ENCODE measurements around the gene ATG12.

Gene ATG12

DNA sequence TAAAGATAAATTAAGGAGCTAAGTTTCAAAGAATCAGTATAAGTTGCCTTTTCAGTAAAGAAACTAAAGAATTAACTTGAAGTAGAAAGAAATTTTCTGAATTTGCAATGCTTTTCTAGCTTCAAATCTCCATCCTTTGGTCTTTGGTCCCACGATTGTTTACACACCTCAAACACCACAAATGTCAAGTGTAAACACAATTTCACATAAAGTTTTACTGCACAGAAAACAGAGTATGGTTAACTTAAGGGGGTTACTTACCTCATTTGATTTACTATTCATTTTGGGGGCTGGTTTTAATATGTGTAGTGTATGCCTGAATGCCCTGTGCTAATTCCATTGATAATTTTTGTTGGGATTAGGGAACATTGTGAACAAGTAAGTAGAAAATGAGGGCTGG is 29.0 kb downstream of the ATG12 start:
- Histone ChIP-seq H4K20me1 (ENCODE audit: insufficient read depth, low read length) (no peaks in the 10 kb centered on the region), H3K4me3 (ENCODE audit: low read depth, low read length, poor library complexity, severe bottlenecking) (no peak overlapping the region), H3K79me2 (ENCODE audit: insufficient read depth, low read length) (no peaks in the 10 kb centered on the region), H3F3A (ENCODE audit: insufficient read depth, low read length) (no peaks in the 10 kb centered on the region), H2AFZ (ENCODE audit: low read length) (no peak overlapping the region), H3K4me1 (ENCODE audit: insufficient read depth, low read length, severe bottlenecking) (no peaks in the 10 kb centered on the region), H3K9ac (ENCODE audit: low read length) (no peak overlapping the region), H3K27ac (ENCODE audit: low read depth, low read length, poor library complexity, severe bottlenecking) (no peak overlapping the region), H3K9me3 (ENCODE audit: low read length) (no peaks in the 10 kb centered on the region), H3K9me2 (ENCODE audit: low read depth, low read length) (no peaks in the 10 kb centered on the region), H3K27me3 (ENCODE audit: insufficient read depth, low read length) (no peaks in the 10 kb centered on the region), H3K4me2 (ENCODE audit: low read length) (no peak overlapping the region), H3K36me3 (ENCODE audit: insufficient read depth, low read length) (no peaks in the 10 kb centered on the region)
- TF ChIP-seq, protein P1, sequence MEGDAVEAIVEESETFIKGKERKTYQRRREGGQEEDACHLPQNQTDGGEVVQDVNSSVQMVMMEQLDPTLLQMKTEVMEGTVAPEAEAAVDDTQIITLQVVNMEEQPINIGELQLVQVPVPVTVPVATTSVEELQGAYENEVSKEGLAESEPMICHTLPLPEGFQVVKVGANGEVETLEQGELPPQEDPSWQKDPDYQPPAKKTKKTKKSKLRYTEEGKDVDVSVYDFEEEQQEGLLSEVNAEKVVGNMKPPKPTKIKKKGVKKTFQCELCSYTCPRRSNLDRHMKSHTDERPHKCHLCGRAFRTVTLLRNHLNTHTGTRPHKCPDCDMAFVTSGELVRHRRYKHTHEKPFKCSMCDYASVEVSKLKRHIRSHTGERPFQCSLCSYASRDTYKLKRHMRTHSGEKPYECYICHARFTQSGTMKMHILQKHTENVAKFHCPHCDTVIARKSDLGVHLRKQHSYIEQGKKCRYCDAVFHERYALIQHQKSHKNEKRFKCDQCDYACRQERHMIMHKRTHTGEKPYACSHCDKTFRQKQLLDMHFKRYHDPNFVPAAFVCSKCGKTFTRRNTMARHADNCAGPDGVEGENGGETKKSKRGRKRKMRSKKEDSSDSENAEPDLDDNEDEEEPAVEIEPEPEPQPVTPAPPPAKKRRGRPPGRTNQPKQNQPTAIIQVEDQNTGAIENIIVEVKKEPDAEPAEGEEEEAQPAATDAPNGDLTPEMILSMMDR (IDR thresholded peaks at IDR 0.05; ENCODE audit: low read length): no peak
- TF ChIP-seq EZH2 (IDR thresholded peaks at IDR 0.05; ENCODE audit: borderline replicate concordance, low read length): no peak

DNA sequence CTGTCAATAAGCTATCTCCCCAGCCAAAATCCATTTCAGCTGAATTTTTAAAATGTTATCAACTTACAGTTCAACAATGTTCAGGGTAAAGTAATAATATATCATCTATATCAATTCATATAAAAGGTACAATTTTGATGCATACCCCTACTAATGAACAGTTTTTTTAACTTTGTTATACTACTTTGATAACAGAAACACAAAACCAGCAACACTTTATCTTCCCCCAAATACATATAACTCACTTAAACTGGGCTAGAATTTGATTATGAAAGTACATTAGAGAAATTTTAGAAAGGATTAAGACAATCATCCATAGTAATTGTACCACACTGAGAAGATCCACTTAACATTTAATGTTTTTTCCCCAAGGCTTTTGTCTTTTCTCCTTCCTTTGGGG is 30.0 kb downstream of the ATG12 start:
- Histone ChIP-seq H3K79me2 (ENCODE audit: insufficient read depth, low read length) (no peaks in the 10 kb centered on the region), H3K36me3 (ENCODE audit: insufficient read depth, low read length) (no peaks in the 10 kb centered on the region), H3K4me1 (ENCODE audit: insufficient read depth, low read length, severe bottlenecking) (no peaks in the 10 kb centered on the region), H3K4me3 (ENCODE audit: low read depth, low read length, poor library complexity, severe bottlenecking) (no peak overlapping the region), H3K27me3 (ENCODE audit: insufficient read depth, low read length) (no peaks in the 10 kb centered on the region), H2AFZ (ENCODE audit: low read length) (no peak overlapping the region), H3F3A (ENCODE audit: insufficient read depth, low read length) (no peaks in the 10 kb centered on the region), H3K27ac (ENCODE audit: low read depth, low read length, poor library complexity, severe bottlenecking) (no peak overlapping the region), H3K9ac (ENCODE audit: low read length) (no peak overlapping the region), H3K9me3 (ENCODE audit: low read length) (no peaks in the 10 kb centered on the region), H4K20me1 (ENCODE audit: insufficient read depth, low read length) (no peaks in the 10 kb centered on the region), H3K4me2 (ENCODE audit: low read length) (no peak overlapping the region), H3K9me2 (ENCODE audit: low read depth, low read length) (no peaks in the 10 kb centered on the region)
- TF ChIP-seq EZH2 (IDR thresholded peaks at IDR 0.05; ENCODE audit: borderline replicate concordance, low read length): no peak
- TF ChIP-seq, protein P1 (IDR thresholded peaks at IDR 0.05; ENCODE audit: low read length): no peak

DNA sequence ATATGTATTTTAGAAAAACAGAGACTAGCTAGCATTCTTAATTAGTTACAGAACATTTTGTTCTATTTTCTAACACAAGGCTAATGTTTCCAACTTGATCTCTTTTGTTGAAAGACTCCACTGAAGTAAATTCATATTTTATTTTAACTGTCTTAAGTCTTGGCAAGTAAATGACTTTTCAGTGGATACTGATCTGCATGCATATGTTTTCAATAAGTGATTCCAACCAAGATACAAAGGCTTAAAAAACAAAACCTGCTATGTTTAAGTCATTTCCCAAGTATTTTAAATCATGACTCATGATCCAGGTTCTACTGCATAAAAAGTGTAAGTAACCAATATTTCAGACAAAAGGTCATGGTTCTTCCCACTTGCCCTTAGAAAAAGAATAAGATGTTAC is 30.6 kb downstream of the ATG12 start:
- no peak overlapping the region for H3K4me3 ChIP-seq (ENCODE audit: low read depth, low read length, poor library complexity, severe bottlenecking)

More for the DNA sequence above, 30.6 kb downstream of the ATG12 start:
- Histone ChIP-seq H2AFZ (ENCODE audit: low read length) (no peak overlapping the region), H4K20me1 (ENCODE audit: insufficient read depth, low read length) (no peaks in the 10 kb centered on the region), H3K9ac (ENCODE audit: low read length) (no peak overlapping the region), H3K9me2 (ENCODE audit: low read depth, low read length) (no peaks in the 10 kb centered on the region), H3K4me2 (ENCODE audit: low read length) (no peak overlapping the region), H3K9me3 (ENCODE audit: low read length) (no peaks in the 10 kb centered on the region), H3K4me1 (ENCODE audit: insufficient read depth, low read length, severe bottlenecking) (no peaks in the 10 kb centered on the region), H3F3A (ENCODE audit: insufficient read depth, low read length) (no peaks in the 10 kb centered on the region), H3K79me2 (ENCODE audit: insufficient read depth, low read length) (no peaks in the 10 kb centered on the region), H3K36me3 (ENCODE audit: insufficient read depth, low read length) (no peaks in the 10 kb centered on the region), H3K27ac (ENCODE audit: low read depth, low read length, poor library complexity, severe bottlenecking) (no peak overlapping the region), H3K27me3 (ENCODE audit: insufficient read depth, low read length) (no peaks in the 10 kb centered on the region)
- TF ChIP-seq, protein P1 (IDR thresholded peaks at IDR 0.05; ENCODE audit: low read length): no peak
- no peak for TF ChIP-seq EZH2 (IDR thresholded peaks at IDR 0.05; ENCODE audit: borderline replicate concordance, low read length)

All from OCI-LY1 (cell line).